Mesenchymal stem cell (in vitro differentiated cells and primary cell): ENCODE data around the gene ZBED4.

Experiments used
- DNase-seq: peaks from one replicate; pipeline ENCODE4 v3.0.0-alpha.2; 2013
- H2AFZ ChIP-seq: one replicate; pipeline ENCODE4 v1.6.1; 2013; ENCODE audit warnings: low read depth, mild to moderate bottlenecking, control low read depth, inconsistent platforms, low read length, moderate library complexity
- H2AK5ac ChIP-seq: 2 replicates; pipeline ENCODE4 v1.6.1; 2013; ENCODE audit warnings: low read length, moderate library complexity, mild to moderate bottlenecking, inconsistent platforms; ENCODE audit not compliant: severe bottlenecking
- H2BK120ac ChIP-seq: one replicate; pipeline ENCODE4 v1.6.1; 2013; ENCODE audit warnings: low read depth, mild to moderate bottlenecking, inconsistent platforms, low read length, moderate library complexity
- H2BK12ac ChIP-seq, 2 experiments: one replicate each; pipeline ENCODE4 v1.6.1; 2013; ENCODE audit warnings: inconsistent platforms in 2 of 2, low read length in 2 of 2, mild to moderate bottlenecking in 2 of 2, moderate library complexity in 2 of 2, control low read depth in 1 of 2
- H2BK15ac ChIP-seq: one replicate; pipeline ENCODE4 v1.6.1; 2013; ENCODE audit warnings: mild to moderate bottlenecking, low read depth, inconsistent platforms; ENCODE audit not compliant: poor library complexity, severe bottlenecking
- H2BK5ac ChIP-seq: 2 replicates; pipeline ENCODE4 v1.6.1; 2013; ENCODE audit warnings: low read depth, mild to moderate bottlenecking, low read length, control low read depth, inconsistent platforms; ENCODE audit not compliant: poor library complexity, severe bottlenecking
- H3K14ac ChIP-seq, 2 experiments: one replicate each; pipeline ENCODE4 v1.6.1; 2013; ENCODE audit warnings: inconsistent platforms in 2 of 2, low read length in 2 of 2, control low read depth in 1 of 2, mild to moderate bottlenecking in 1 of 2, moderate library complexity in 1 of 2
- H3K18ac ChIP-seq, 2 experiments: one replicate each; pipeline ENCODE4 v1.6.1; 2013; ENCODE audit warnings: inconsistent platforms in 2 of 2, low read length in 2 of 2, control low read depth in 1 of 2, low read depth in 1 of 2, mild to moderate bottlenecking in 1 of 2
- H3K23ac ChIP-seq, 2 experiments: one replicate each; pipeline ENCODE4 v1.6.1; 2013; ENCODE audit warnings: inconsistent platforms in 2 of 2, low read length in 2 of 2, mild to moderate bottlenecking in 2 of 2, moderate library complexity in 2 of 2, control low read depth in 1 of 2
- H3K27ac ChIP-seq: 2 replicates; pipeline ENCODE4 v1.5.1; 2013; ENCODE audit warnings: mild to moderate bottlenecking, moderate library complexity, low read length, control low read depth, inconsistent platforms; ENCODE audit not compliant: poor library complexity, severe bottlenecking
- H3K27me3 ChIP-seq, 2 experiments: 2 replicates each; pipeline versions ENCODE4 v1.6.1 to v1.7.0; 2013; ENCODE audit warnings: low read length in 2 of 2, mild to moderate bottlenecking in 2 of 2, moderate library complexity in 2 of 2, control low read depth in 1 of 2, inconsistent platforms in 1 of 2; ENCODE audit not compliant: control insufficient read depth in 1 of 2, insufficient read depth in 1 of 2
- H3K36me3 ChIP-seq, 2 experiments: 2 replicates each; pipeline versions ENCODE4 v1.6.1 to v1.7.0; 2013; ENCODE audit warnings: low read length in 2 of 2, control low read depth in 1 of 2, inconsistent platforms in 1 of 2, low read depth in 1 of 2, mild to moderate bottlenecking in 1 of 2; ENCODE audit not compliant: insufficient read depth in 2 of 2, control insufficient read depth in 1 of 2
- H3K4ac ChIP-seq, 2 experiments: one replicate each; pipeline ENCODE4 v1.6.1; 2013; ENCODE audit warnings: inconsistent platforms in 2 of 2, low read length in 2 of 2, mild to moderate bottlenecking in 2 of 2, moderate library complexity in 2 of 2, control low read depth in 1 of 2, low read depth in 1 of 2
- H3K4me1 ChIP-seq: 2 replicates; pipeline ENCODE4 v1.6.1; 2013; ENCODE audit warnings: low read depth, low read length, control low read depth; ENCODE audit not compliant: control insufficient read depth, insufficient read depth
- H3K4me2 ChIP-seq: 2 replicates; pipeline ENCODE4 v1.6.1; 2013; ENCODE audit warnings: low read length, mild to moderate bottlenecking, inconsistent platforms; ENCODE audit not compliant: poor library complexity, severe bottlenecking
- H3K4me3 ChIP-seq, 2 experiments: 2 replicates each; pipeline versions ENCODE4 v1.5.1 to v1.7.0; 2013; ENCODE audit warnings: low read length in 2 of 2, mild to moderate bottlenecking in 2 of 2, control low read depth in 1 of 2, low read depth in 1 of 2; ENCODE audit not compliant: insufficient read depth in 1 of 2
- H3K79me1 ChIP-seq: replicated peaks from 2 replicates; pipeline ENCODE4 v1.6.1; 2013; ENCODE audit warnings: mild to moderate bottlenecking, control low read depth, low read length, inconsistent platforms; ENCODE audit not compliant: poor library complexity, severe bottlenecking
- H3K9ac ChIP-seq: 2 replicates; pipeline ENCODE4 v1.7.0; 2013; ENCODE audit warnings: mild to moderate bottlenecking, low read length, moderate library complexity
- H3K9me3 ChIP-seq: 2 replicates; pipeline ENCODE4 v1.7.0; 2013; ENCODE audit warnings: mild to moderate bottlenecking, low read length; ENCODE audit not compliant: control insufficient read depth
- H4K8ac ChIP-seq: one replicate; pipeline ENCODE4 v1.6.1; 2013; ENCODE audit warnings: inconsistent platforms, mild to moderate bottlenecking, low read length, moderate library complexity
- H4K91ac ChIP-seq: one replicate; pipeline ENCODE4 v1.6.1; 2013; ENCODE audit warnings: mild to moderate bottlenecking, low read length, inconsistent platforms
- WGBS: methylation state at CpG from one replicate; pipeline ENCODE4 v1.1.7; 2013; ENCODE audit warnings: mixed read lengths; 5-methylcytosine and 5-hydroxymethylcytosine counted together

Gene ZBED4

GRCh38 chr22:49936018-49936972 lies 82.7 kb downstream of the ZBED4 start:
- WGBS: 11% methylated on average over 41 of the region's 52 CpGs
- Histone ChIP-seq H3K14ac (no peak overlapping the region), H3K4me1 (peaks cover 34% of the 10 kb centered on the region), H3K4me2 (peak overlapping the region; percentile 77), H2BK120ac (peak overlapping the region; percentile 67), H3K9me3 (no peaks in the 10 kb centered on the region), H3K27ac (no peak overlapping the region), H2AK5ac (no peak overlapping the region), H2AFZ (no peak overlapping the region), H3K4ac (peak overlapping the region in 1 of 2 experiments; percentile 88), H2BK12ac (peak overlapping the region; percentile 71 to 89), H3K9ac (peak overlapping the region; percentile 11), H2BK5ac (no peak overlapping the region), H3K36me3 (peaks cover 0 to 5% of the 10 kb centered on the region in 2 experiments), H3K4me3 (peak overlapping the region in 1 of 2 experiments; percentile 34), H4K8ac (peak overlapping the region; percentile 10), H3K27me3 (no peaks in the 10 kb centered on the region), H3K18ac (peak overlapping the region; percentile 56 to 79), H3K23ac (no peak overlapping the region), H2BK15ac (no peak overlapping the region), H3K79me1 (no peaks in the 10 kb centered on the region), H4K91ac (peak overlapping the region; percentile 89)
- DNase-seq: peak; percentile 94

GRCh38 chr22:49936973-49937757 lies 83.5 kb downstream of the ZBED4 start:
- peak overlapping the region; percentile 89 for H4K91ac ChIP-seq
- 86% methylated on average over 21 of the region's 21 CpGs for WGBS

GRCh38 chr22:49937758-49938564 lies 84.3 kb downstream of the ZBED4 start:
- Histone ChIP-seq H3K4me2 (no peak overlapping the region), H3K14ac (peak overlapping the region in 1 of 2 experiments; percentile 89), H2AK5ac (no peak overlapping the region), H3K18ac (peak overlapping the region in 1 of 2 experiments; percentile 51), H2BK12ac (peak overlapping the region; percentile 20 to 72), H3K9me3 (no peaks in the 10 kb centered on the region), H2BK120ac (peak overlapping the region; percentile 42), H3K4me1 (peaks cover 34% of the 10 kb centered on the region), H4K8ac (no peak overlapping the region), H4K91ac (peak overlapping the region; percentile 36), H3K36me3 (peaks cover 0 to 5% of the 10 kb centered on the region in 2 experiments), H2BK15ac (peak overlapping the region; percentile 6), H3K79me1 (no peaks in the 10 kb centered on the region), H3K4ac (peak overlapping the region in 1 of 2 experiments; percentile 20), H2AFZ (no peak overlapping the region), H3K4me3 (no peak overlapping the region), H2BK5ac (no peak overlapping the region), H3K27ac (no peak overlapping the region), H3K23ac (no peak overlapping the region), H3K9ac (no peak overlapping the region), H3K27me3 (no peaks in the 10 kb centered on the region)
- no peak for DNase-seq
- 83% methylated on average over 22 of the region's 27 CpGs for WGBS

More at GRCh38 chr22:49936973-49937757, 83.5 kb downstream of the ZBED4 start:
- Histone ChIP-seq H3K14ac (peak overlapping the region in 1 of 2 experiments; percentile 89), H2BK120ac (peak overlapping the region; percentile 42), H2BK12ac (peak overlapping the region; percentile 71 to 81), H3K4me2 (no peak overlapping the region), H2BK15ac (peak overlapping the region; percentile 6), H3K27me3 (no peaks in the 10 kb centered on the region), H3K36me3 (peaks cover 0 to 5% of the 10 kb centered on the region in 2 experiments), H3K4ac (peak overlapping the region; percentile 29 to 88), H2AK5ac (peak overlapping the region; percentile 61), H3K27ac (no peak overlapping the region), H3K4me1 (peaks cover 34% of the 10 kb centered on the region), H3K4me3 (peak overlapping the region in 1 of 2 experiments; percentile 24), H4K8ac (peak overlapping the region; percentile 35), H3K9me3 (no peaks in the 10 kb centered on the region), H2AFZ (no peak overlapping the region), H3K9ac (peak overlapping the region; percentile 11), H2BK5ac (no peak overlapping the region), H3K18ac (peak overlapping the region; percentile 58 to 71), H3K23ac (no peak overlapping the region), H3K79me1 (no peaks in the 10 kb centered on the region)
- DNase-seq: peak; percentile 75
